DMS79 treated with DMSO at 0.1 percent for 48 hours (cell line): ENCODE results near the gene CCSAP.
A peak's percentile ranks its signal among the peaks of the same experiment; 100 is the strongest.
"Not testable (repeated sequence)": the region's sequence is repeated elsewhere in the genome, so short reads cannot be mapped to it uniquely, and the experiment has no call there.

Source experiments
- DNase-seq: peaks from one replicate; lab custom pipeline; 2025; lab: John Stamatoyannopoulos, UW

The CCSAP gene

GRCh38 chr1:229364207-229365065 lies 21.6 kb upstream of the CCSAP start:
- DNase-seq, result no peak

GRCh38 chr1:229363723-229364122 lies 20.9 kb upstream of the CCSAP start:
- no peak for DNase-seq

- DNase-seq, result no peak
Measured at GRCh38 chr1:229360420-229360819, 17.6 kb upstream of the CCSAP start.

GRCh38 chr1:229355661-229356060 lies 12.8 kb upstream of the CCSAP start:
- DNase-seq, result no peak

GRCh38 chr1:229354226-229354625 lies 11.4 kb upstream of the CCSAP start:
- no peak for DNase-seq

GRCh38 chr1:229352975-229353374 lies 10.1 kb upstream of the CCSAP start:
- no peak for DNase-seq

GRCh38 chr1:229349463-229350385 lies 6.9 kb upstream of the CCSAP start:
- no peak for DNase-seq

- no peak for DNase-seq
Measured at GRCh38 chr1:229347528-229347927, 4.7 kb upstream of the CCSAP start.

- no peak for DNase-seq
Measured at GRCh38 chr1:229344937-229345684, 2.3 kb upstream of the CCSAP start.

- DNase-seq, result no peak
Measured at GRCh38 chr1:229344139-229344538, 1.3 kb upstream of the CCSAP start.

GRCh38 chr1:229341774-229342655 lies 832 bp downstream of the CCSAP start:
- DNase-seq, result peak; percentile 73

GRCh38 chr1:229340496-229340895 lies 2.4 kb downstream of the CCSAP start:
- no peak for DNase-seq

GRCh38 chr1:229339520-229339919 lies 3.3 kb downstream of the CCSAP start:
- DNase-seq, result no peak

GRCh38 chr1:229339086-229339485 lies 3.8 kb downstream of the CCSAP start:
- no peak for DNase-seq

GRCh38 chr1:229336345-229336744 lies 6.5 kb downstream of the CCSAP start:
- DNase-seq, result no peak

- DNase-seq, result no peak
Measured at GRCh38 chr1:229334716-229335115, 8.1 kb downstream of the CCSAP start.

- no peak for DNase-seq
Measured at GRCh38 chr1:229334269-229334668, 8.6 kb downstream of the CCSAP start.

- no peak for DNase-seq
Measured at GRCh38 chr1:229328598-229329362, 14.1 kb downstream of the CCSAP start.

GRCh38 chr1:229327765-229328164 lies 15.1 kb downstream of the CCSAP start:
- not testable (repeated sequence) for DNase-seq

- no peak for DNase-seq
Measured at GRCh38 chr1:229326601-229327000, 16.2 kb downstream of the CCSAP start.
